K562 (cell line): ENCODE data around the gene ZDHHC14. TPM values are rescaled to one million over a fixed set of nuclear protein-coding genes. Genes with fewer than 3 reads are reported as not detected.

Experiments
- BRD4 ChIP-seq: fragments of 200-600 bp; sonication (generic); IDR thresholded peaks from 2 replicates; pipeline ENCODE4 v1.6.1; 2017; ENCODE audit warnings: inconsistent platforms
- CTBP1 ChIP-seq: fragments of 450-650 bp; IDR thresholded peaks from 2 replicates; pipeline ENCODE4 v1.6.1; 2016; ENCODE audit warnings: borderline replicate concordance
- DPF2 ChIP-seq: fragments of 450-650 bp; IDR thresholded peaks from 2 replicates; pipeline ENCODE4 v1.6.1; 2016
- FOSL1 ChIP-seq: fragments of 200-800 bp; sonication (Bioruptor generic); conservative IDR thresholded peaks from 2 replicates; pipeline ENCODE4 v1.6.1; 2016; ENCODE audit warnings: missing genetic modification characterization, missing compliant biosample characterization
- GABPA ChIP-seq: fragments of 200-800 bp; sonication (Bioruptor generic); conservative IDR thresholded peaks from 2 replicates; pipeline ENCODE4 v1.6.1; 2016; ENCODE audit warnings: low read depth, missing genetic modification characterization, missing compliant biosample characterization
- MTF1 ChIP-seq: fragments of 250-450 bp; sonication (Bioruptor Pico); IDR thresholded peaks from 2 replicates; pipeline ENCODE4 v1.9.0; 2021; ENCODE audit warnings: moderate library complexity, mild to moderate bottlenecking, inconsistent platforms, borderline replicate concordance
- OTX1 ChIP-seq: fragments of 450-650 bp; formaldehyde crosslinking; IDR thresholded peaks from 2 replicates; pipeline ENCODE4 v1.4.0; 2022; ENCODE audit warnings: mild to moderate bottlenecking
- TBL1XR1 ChIP-seq, 2 experiments: IDR thresholded peaks; 2 replicates each; pipeline ENCODE4 v1.6.1; 2012; ENCODE audit warnings: improper control_type of control experiment in 2 of 2, low read length in 2 of 2, mild to moderate bottlenecking in 1 of 2
- XRCC5 ChIP-seq: fragments of 200-400 bp; formaldehyde crosslinking; IDR thresholded peaks from 2 replicates; pipeline ENCODE4 v1.6.1; 2017; ENCODE audit warnings: low read depth, mild to moderate bottlenecking, low read length
- ZBTB1 ChIP-seq: sonication (generic); formaldehyde crosslinking; IDR thresholded peaks from 2 replicates; pipeline ENCODE4 v1.8.1; 2023; ENCODE audit warnings: missing genetic modification reagents, low read depth, mild to moderate bottlenecking, borderline replicate concordance
- ZBTB7A ChIP-seq: IDR thresholded peaks from 2 replicates; pipeline ENCODE4 v1.6.1; 2011; ENCODE audit warnings: low read depth, mild to moderate bottlenecking, low read length, moderate library complexity, borderline replicate concordance; ENCODE audit not compliant: control insufficient read depth
- ZNF354B ChIP-seq: fragments of 250-450 bp; sonication (Bioruptor Pico); IDR thresholded peaks from 2 replicates; pipeline ENCODE4 v1.4.0; 2020
- polyA plus RNA-seq, 8 experiments: library from polyadenylated mRNA; depleted of rRNA in 4 of 8; stranded (reverse) in 5 of 8; unstranded in 3 of 8; fragments of >200 nt; fragmentation: Nextera tagmentation in 2 of 8; fragmentation: Illumina TruSeq in 1 of 8; extraction: Ambion mirVana in 2 of 8; extraction: Trizol in 1 of 8; gene quantifications; 2 replicates each; pipeline versions ENCODE4 v1.2.1 to v1.2.3, GENCODE V29; 2011 to 2014; ENCODE audit warnings: inconsistent platforms in 1 of 8, missing spikeins in 1 of 8
- total RNA-seq, 7 experiments: library from RNA; depleted of rRNA in 6 of 7; stranded (reverse); fragments of >200 nt in 6 of 7; fragmentation: Illumina TruSeq in 2 of 7; extraction: Trizol in 2 of 7; gene quantifications; 2 replicates each; pipeline versions ENCODE4 v1.2.1 to v1.2.3, GENCODE V29; 2011 to 2021; ENCODE audit warnings: low replicate concordance in 1 of 7
- TF ChIP-seq, protein P1 (sequence below), 2 experiments: fragments of 450-650 bp in 1 of 2; IDR thresholded peaks; 2 replicates each; pipeline ENCODE4 v1.6.1; 2011 to 2017; ENCODE audit warnings: low read depth in 2 of 2, antibody characterized with exemption in 1 of 2, borderline replicate concordance in 1 of 2, low read length in 1 of 2, mild to moderate bottlenecking in 1 of 2, mixed read lengths in 1 of 2; ENCODE audit not compliant: control insufficient read depth in 1 of 2
- TF ChIP-seq, protein P2 (sequence below): fragments of 250-450 bp; sonication (Bioruptor Pico); IDR thresholded peaks from 2 replicates; pipeline ENCODE4 v1.4.0; 2020; ENCODE audit warnings: mild to moderate bottlenecking, moderate library complexity
- TF ChIP-seq, protein P3 (sequence below): fragments of 250-450 bp; sonication (Bioruptor Pico); IDR thresholded peaks from 2 replicates; pipeline ENCODE4 v1.8.0; 2021; ENCODE audit warnings: moderate library complexity, mild to moderate bottlenecking, inconsistent platforms
- TF ChIP-seq, protein P4 (sequence below), 2 experiments: fragments of 450-650 bp; conservative IDR thresholded peaks; 2 replicates each; pipeline ENCODE4 v1.6.1; 2017; ENCODE audit warnings: mild to moderate bottlenecking in 2 of 2, moderate library complexity in 2 of 2

The ZDHHC14 gene
- total and polyA plus RNA-seq, 9 of the 15 experiments (the other 6 are each of a cell fraction or from before 2014, with no cell fraction given): 0.92 to 23.1 (median 13.8) TPM

DNA sequence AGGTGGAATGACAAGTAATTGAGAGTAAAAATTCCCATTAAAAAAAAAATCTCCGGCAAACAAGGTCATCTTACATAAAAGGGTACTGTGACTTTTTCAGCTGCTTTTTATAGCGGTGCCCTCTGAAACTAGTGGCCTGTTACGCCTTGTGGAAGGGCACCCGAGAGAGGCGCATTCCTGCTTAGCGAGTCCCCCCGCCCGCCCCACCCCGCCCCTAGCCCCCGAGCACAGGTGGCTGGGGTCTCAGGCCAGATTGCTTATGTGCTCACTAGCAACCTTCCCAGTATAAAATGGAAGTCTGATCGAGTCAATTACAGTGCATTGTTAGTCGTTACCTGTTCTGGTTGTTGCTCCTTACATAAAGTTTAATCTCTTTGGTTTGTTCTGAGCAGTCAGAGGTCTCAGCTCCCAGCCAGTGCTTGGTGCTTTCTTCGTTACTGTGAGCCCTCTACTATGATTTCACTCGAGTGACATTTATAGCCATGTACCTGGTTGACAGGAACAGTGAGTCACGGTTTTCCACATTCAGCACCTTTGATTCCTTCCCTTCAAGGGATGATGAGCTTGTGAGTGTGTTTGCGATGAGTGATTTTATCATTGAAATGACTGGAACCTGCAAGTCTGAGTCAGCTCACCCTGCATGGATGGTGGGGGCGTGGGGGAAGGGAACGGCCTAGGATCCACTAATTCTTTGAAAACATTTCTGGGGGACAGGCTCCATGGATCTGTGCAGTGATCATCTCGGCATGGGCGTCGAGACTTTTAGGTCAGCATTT is 47.6 kb downstream of the ZDHHC14 start (continued):
- TF ChIP-seq FOSL1 (tag) (peak; percentile 94), ZBTB1 (no peak), BRD4 (no peak), ZNF354B (CRISPR knock-in tag) (no peak), GABPA (tag) (no peak), CTBP1 (peak; percentile 92), OTX1 (CRISPR knock-in tag) (no peak), MTF1 (CRISPR knock-in tag) (no peak), XRCC5 (no peak), ZBTB7A (no peak), DPF2 (peak; percentile 87), TBL1XR1 (IDR thresholded peaks at IDR 0.05; ENCODE audit: low read length in 2 of 2) (no peak)
- TF ChIP-seq, protein P1, sequence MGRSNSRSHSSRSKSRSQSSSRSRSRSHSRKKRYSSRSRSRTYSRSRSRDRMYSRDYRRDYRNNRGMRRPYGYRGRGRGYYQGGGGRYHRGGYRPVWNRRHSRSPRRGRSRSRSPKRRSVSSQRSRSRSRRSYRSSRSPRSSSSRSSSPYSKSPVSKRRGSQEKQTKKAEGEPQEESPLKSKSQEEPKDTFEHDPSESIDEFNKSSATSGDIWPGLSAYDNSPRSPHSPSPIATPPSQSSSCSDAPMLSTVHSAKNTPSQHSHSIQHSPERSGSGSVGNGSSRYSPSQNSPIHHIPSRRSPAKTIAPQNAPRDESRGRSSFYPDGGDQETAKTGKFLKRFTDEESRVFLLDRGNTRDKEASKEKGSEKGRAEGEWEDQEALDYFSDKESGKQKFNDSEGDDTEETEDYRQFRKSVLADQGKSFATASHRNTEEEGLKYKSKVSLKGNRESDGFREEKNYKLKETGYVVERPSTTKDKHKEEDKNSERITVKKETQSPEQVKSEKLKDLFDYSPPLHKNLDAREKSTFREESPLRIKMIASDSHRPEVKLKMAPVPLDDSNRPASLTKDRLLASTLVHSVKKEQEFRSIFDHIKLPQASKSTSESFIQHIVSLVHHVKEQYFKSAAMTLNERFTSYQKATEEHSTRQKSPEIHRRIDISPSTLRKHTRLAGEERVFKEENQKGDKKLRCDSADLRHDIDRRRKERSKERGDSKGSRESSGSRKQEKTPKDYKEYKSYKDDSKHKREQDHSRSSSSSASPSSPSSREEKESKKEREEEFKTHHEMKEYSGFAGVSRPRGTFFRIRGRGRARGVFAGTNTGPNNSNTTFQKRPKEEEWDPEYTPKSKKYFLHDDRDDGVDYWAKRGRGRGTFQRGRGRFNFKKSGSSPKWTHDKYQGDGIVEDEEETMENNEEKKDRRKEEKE (IDR thresholded peaks at IDR 0.05; ENCODE audit: borderline replicate concordance in 1 of 2, control insufficient read depth in 1 of 2, low read depth in 2 of 2, low read length in 1 of 2): no peak
- TF ChIP-seq, protein P2, sequence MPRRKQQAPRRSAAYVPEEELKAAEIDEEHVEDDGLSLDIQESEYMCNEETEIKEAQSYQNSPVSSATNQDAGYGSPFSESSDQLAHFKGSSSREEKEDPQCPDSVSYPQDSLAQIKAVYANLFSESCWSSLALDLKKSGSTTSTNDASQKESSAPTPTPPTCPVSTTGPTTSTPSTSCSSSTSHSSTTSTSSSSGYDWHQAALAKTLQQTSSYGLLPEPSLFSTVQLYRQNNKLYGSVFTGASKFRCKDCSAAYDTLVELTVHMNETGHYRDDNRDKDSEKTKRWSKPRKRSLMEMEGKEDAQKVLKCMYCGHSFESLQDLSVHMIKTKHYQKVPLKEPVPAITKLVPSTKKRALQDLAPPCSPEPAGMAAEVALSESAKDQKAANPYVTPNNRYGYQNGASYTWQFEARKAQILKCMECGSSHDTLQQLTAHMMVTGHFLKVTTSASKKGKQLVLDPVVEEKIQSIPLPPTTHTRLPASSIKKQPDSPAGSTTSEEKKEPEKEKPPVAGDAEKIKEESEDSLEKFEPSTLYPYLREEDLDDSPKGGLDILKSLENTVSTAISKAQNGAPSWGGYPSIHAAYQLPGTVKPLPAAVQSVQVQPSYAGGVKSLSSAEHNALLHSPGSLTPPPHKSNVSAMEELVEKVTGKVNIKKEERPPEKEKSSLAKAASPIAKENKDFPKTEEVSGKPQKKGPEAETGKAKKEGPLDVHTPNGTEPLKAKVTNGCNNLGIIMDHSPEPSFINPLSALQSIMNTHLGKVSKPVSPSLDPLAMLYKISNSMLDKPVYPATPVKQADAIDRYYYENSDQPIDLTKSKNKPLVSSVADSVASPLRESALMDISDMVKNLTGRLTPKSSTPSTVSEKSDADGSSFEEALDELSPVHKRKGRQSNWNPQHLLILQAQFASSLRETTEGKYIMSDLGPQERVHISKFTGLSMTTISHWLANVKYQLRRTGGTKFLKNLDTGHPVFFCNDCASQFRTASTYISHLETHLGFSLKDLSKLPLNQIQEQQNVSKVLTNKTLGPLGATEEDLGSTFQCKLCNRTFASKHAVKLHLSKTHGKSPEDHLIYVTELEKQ (CRISPR knock-in tag): no peak
- TF ChIP-seq, protein P3, sequence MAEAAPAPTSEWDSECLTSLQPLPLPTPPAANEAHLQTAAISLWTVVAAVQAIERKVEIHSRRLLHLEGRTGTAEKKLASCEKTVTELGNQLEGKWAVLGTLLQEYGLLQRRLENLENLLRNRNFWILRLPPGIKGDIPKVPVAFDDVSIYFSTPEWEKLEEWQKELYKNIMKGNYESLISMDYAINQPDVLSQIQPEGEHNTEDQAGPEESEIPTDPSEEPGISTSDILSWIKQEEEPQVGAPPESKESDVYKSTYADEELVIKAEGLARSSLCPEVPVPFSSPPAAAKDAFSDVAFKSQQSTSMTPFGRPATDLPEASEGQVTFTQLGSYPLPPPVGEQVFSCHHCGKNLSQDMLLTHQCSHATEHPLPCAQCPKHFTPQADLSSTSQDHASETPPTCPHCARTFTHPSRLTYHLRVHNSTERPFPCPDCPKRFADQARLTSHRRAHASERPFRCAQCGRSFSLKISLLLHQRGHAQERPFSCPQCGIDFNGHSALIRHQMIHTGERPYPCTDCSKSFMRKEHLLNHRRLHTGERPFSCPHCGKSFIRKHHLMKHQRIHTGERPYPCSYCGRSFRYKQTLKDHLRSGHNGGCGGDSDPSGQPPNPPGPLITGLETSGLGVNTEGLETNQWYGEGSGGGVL (CRISPR knock-in tag): no peak
- TF ChIP-seq, protein P4, sequence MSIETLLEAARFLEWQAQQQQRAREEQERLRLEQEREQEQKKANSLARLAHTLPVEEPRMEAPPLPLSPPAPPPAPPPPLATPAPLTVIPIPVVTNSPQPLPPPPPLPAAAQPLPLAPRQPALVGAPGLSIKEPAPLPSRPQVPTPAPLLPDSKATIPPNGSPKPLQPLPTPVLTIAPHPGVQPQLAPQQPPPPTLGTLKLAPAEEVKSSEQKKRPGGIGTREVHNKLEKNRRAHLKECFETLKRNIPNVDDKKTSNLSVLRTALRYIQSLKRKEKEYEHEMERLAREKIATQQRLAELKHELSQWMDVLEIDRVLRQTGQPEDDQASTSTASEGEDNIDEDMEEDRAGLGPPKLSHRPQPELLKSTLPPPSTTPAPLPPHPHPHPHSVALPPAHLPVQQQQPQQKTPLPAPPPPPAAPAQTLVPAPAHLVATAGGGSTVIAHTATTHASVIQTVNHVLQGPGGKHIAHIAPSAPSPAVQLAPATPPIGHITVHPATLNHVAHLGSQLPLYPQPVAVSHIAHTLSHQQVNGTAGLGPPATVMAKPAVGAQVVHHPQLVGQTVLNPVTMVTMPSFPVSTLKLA (conservative IDR thresholded peaks at IDR 0.05): peak in 1 of 2 experiments; percentile 39; a peak in 1 of 4 replicates
